Endothelial cell of umbilical vein (primary cell): ENCODE data around the gene KL.

Experiments
- FOS ChIP-seq: IDR thresholded peaks from 2 replicates; pipeline ENCODE4 v1.6.1; 2011; ENCODE audit warnings: mild to moderate bottlenecking, low read length, moderate library complexity, borderline replicate concordance; ENCODE audit not compliant: insufficient read depth
- JUN ChIP-seq: IDR thresholded peaks from 2 replicates; pipeline ENCODE4 v1.6.1; 2011; ENCODE audit warnings: borderline replicate concordance, low read depth; ENCODE audit not compliant: insufficient read length, insufficient read depth
- MYC ChIP-seq: IDR thresholded peaks from one replicate; pipeline ENCODE4 v1.6.1; 2011; ENCODE audit warnings: mild to moderate bottlenecking, low read depth, low read length
- POLR2A ChIP-seq: IDR thresholded peaks from 2 replicates; pipeline ENCODE4 v1.6.1; 2012; ENCODE audit warnings: low read depth, mild to moderate bottlenecking, control low read depth, low read length
- POLR2AphosphoS5 ChIP-seq: IDR thresholded peaks from 2 replicates; pipeline ENCODE4 v1.6.1; 2012; ENCODE audit warnings: low read depth, mild to moderate bottlenecking, control low read depth, low read length, moderate library complexity; ENCODE audit not compliant: insufficient read depth
- TF ChIP-seq, protein P1 (sequence below): IDR thresholded peaks from 2 replicates; pipeline ENCODE4 v1.6.1; 2011; ENCODE audit not compliant: insufficient read depth, insufficient read length
- TF ChIP-seq, protein P2 (sequence below), 2 donors: IDR thresholded peaks; 1 replicate in 1 of 2; 2 replicates in 1 of 2; pipeline ENCODE4 v1.5.1; 2011; ENCODE audit warnings: low read length in 2 of 2, mild to moderate bottlenecking in 2 of 2, moderate library complexity in 2 of 2, control low read depth in 1 of 2, inconsistent platforms in 1 of 2, low read depth in 1 of 2; ENCODE audit not compliant: insufficient read depth in 1 of 2; ENCODE audit errors: extremely low read depth in 1 of 2

- TF ChIP-seq, protein P1, sequence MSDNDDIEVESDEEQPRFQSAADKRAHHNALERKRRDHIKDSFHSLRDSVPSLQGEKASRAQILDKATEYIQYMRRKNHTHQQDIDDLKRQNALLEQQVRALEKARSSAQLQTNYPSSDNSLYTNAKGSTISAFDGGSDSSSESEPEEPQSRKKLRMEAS: no peak
- TF ChIP-seq, protein P2, sequence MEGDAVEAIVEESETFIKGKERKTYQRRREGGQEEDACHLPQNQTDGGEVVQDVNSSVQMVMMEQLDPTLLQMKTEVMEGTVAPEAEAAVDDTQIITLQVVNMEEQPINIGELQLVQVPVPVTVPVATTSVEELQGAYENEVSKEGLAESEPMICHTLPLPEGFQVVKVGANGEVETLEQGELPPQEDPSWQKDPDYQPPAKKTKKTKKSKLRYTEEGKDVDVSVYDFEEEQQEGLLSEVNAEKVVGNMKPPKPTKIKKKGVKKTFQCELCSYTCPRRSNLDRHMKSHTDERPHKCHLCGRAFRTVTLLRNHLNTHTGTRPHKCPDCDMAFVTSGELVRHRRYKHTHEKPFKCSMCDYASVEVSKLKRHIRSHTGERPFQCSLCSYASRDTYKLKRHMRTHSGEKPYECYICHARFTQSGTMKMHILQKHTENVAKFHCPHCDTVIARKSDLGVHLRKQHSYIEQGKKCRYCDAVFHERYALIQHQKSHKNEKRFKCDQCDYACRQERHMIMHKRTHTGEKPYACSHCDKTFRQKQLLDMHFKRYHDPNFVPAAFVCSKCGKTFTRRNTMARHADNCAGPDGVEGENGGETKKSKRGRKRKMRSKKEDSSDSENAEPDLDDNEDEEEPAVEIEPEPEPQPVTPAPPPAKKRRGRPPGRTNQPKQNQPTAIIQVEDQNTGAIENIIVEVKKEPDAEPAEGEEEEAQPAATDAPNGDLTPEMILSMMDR (IDR thresholded peaks at IDR 0.05; ENCODE audit: extremely low read depth in 1 of 2, insufficient read depth in 1 of 2, low read depth in 1 of 2, low read length in 2 of 2): no peak
- TF ChIP-seq POLR2A (no peak), FOS (no peak), POLR2AphosphoS5 (no peak), MYC (no peak), JUN (no peak)
These were observed 9.1 kb downstream of the KL start for GRCh38 chr13:33025220-33025744.
